Stomach smooth muscle (tissue), 2 donors: ENCODE data around the gene GCFC2.

ENCODE experiments used
- H3K27ac ChIP-seq: one replicate; pipeline ENCODE4 v1.7.0; 2013; ENCODE audit warnings: mild to moderate bottlenecking, low read length, inconsistent platforms
- H3K27me3 ChIP-seq, 2 donors: one replicate each; pipeline ENCODE4 v1.7.0; 2013; ENCODE audit warnings: low read length in 2 of 2; ENCODE audit not compliant: insufficient read depth in 2 of 2, control insufficient read depth in 1 of 2
- H3K36me3 ChIP-seq, 2 donors: one replicate each; pipeline ENCODE4 v1.7.0; 2013; ENCODE audit warnings: low read length in 2 of 2; ENCODE audit not compliant: control insufficient read depth in 2 of 2, insufficient read depth in 2 of 2
- H3K4me1 ChIP-seq: one replicate; pipeline ENCODE4 v1.7.0; 2013; ENCODE audit warnings: low read length; ENCODE audit not compliant: control insufficient read depth, insufficient read depth
- H3K4me3 ChIP-seq, 2 donors: one replicate each; pipeline ENCODE4 v1.7.0; 2013; ENCODE audit warnings: low read length in 2 of 2
- H3K9ac ChIP-seq, 2 donors: one replicate each; pipeline ENCODE4 v1.7.0; 2013; ENCODE audit warnings: low read length in 2 of 2, mild to moderate bottlenecking in 1 of 2
- H3K9me3 ChIP-seq, 2 donors: one replicate each; pipeline ENCODE4 v1.7.0; 2013; ENCODE audit warnings: low read length in 2 of 2; ENCODE audit not compliant: control insufficient read depth in 2 of 2
- donor health status: healthy.
- donor health status: Pancreatic carcinoma.

GCFC2 gene

DNA sequence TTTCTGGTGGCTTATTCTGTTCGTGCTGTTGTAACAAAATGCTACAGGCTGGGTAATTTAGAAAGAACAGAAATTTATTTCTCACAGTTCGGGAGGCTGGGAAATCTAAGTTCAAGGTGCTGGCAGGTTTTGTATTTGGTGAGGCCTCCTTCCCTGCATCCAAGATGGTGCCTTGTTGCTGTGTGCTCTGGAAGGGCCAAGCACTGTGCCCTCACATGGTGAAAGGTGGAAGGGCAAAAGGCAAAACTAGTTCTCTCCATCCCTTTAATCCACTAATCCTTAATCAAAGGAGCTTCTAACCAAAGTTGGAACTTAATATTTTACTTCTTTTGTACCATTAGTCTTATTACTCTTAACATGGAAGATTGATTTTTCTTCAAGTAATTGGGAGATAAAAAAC is 56.7 kb downstream of the GCFC2 start:
- no peaks in the 10 kb centered on the region for H3K4me1 ChIP-seq

GRCh38 chr2:75647771-75648170 is 62.9 kb downstream of the GCFC2 start:
- Histone ChIP-seq H3K4me1 (peaks cover 5% of the 10 kb centered on the region), H3K9me3 (no peaks in the 10 kb centered on the region), H3K9ac (peak overlapping the region in 1 of 2 donors; percentile 83), H3K27ac (no peak overlapping the region), H3K4me3 (peak overlapping the region; percentile 92 to 96), H3K36me3 (peaks cover 18 to 21% of the 10 kb centered on the region in 2 donors), H3K27me3 (no peaks in the 10 kb centered on the region)

More for the DNA sequence above, 56.7 kb downstream of the GCFC2 start:
- H3K9ac ChIP-seq = no peak overlapping the region
- H3K9me3 ChIP-seq = no peaks in the 10 kb centered on the region
- no peaks in the 10 kb centered on the region for H3K27me3 ChIP-seq
- H3K36me3 ChIP-seq = peaks cover 38 to 39% of the 10 kb centered on the region in 2 donors
- H3K4me3 ChIP-seq = no peak overlapping the region
- no peak overlapping the region for H3K27ac ChIP-seq

DNA sequence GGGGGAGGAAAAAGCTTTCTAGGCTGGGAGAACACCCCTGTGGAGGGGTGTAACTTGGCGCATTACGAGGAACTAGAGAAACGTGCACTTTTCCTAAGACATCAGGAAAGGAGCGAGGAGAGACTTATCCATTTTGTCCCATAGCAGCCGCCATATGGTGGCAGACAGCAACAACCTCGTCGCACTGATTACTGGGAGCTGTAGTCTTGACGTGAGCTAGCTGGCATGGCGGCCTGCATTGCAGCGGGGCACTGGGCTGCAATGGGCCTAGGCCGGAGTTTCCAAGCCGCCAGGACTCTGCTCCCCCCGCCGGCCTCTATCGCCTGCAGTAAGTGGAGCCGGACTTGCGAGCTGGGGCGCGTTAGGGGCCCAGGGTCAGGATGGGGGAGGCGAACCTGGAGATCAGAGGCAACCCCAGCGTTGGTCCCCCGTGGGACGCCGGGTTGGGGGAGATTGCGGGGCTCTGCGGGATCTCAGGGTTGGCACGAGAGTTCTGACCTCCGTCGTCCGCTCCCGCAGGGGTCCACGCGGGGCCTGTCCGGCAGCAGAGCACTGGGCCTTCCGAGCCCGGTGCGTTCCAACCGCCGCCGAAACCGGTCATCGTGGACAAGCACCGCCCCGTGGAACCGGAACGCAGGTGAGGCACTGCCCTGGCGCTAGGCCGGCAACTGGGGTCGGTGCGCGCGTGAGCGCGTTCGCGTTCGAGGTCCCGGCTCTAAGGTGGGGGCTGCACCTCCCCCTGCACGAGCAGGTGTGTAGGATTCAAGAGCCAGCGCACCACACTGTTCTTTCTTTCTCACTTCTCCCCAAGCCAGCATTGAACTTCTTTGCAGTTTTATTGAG is 63.9 kb downstream of the GCFC2 start, which contains the start of gene MRPL19:
TSS of gene MRPL19 (plus strand) at position 201 of the 843 bp plus-strand sequence. CDS start at position 226, 25 bp downstream.
- peaks cover 12 to 14% of the 10 kb centered on the region in 2 donors for H3K36me3 ChIP-seq
- H3K4me1 ChIP-seq = peaks cover 5% of the 10 kb centered on the region
- H3K27ac ChIP-seq = peak within 1 kb of the TSS; percentile 55
- H3K9ac ChIP-seq = peak within 1 kb of the TSS; percentile 83 to 88
- peak within 1 kb of the TSS; percentile 92 to 96 for H3K4me3 ChIP-seq
- no peaks in the 10 kb centered on the region for H3K9me3 ChIP-seq
- no peaks in the 10 kb centered on the region for H3K27me3 ChIP-seq

DNA sequence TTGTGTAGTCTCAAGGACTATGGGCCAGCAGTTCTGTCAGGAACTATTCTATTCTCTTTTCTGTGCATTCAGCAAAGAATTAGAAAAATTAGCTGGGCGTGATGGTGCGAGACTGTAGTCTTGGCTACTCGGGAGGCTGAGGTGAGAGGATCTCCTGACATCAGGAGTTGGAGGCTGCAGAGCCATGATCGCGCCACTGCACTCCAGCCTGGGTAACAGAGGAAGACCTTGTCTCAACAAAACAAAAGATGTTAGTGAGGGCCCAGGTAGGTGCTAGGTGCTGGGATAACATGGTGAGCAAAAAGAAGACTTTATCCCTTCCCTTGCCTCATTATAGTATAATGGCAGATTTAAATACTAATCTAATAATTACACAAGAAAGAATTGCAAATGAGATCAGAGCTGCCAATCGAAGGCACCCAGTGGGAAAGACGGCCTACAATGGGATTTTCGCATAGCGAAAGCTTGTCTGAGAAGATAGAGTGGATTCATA is 64.6 kb downstream of the GCFC2 start:
- Histone ChIP-seq H3K36me3 (peaks cover 8% of the 10 kb centered on the region in 2 donors), H3K4me1 (peaks cover 5% of the 10 kb centered on the region), H3K4me3 (peak overlapping the region; percentile 92 to 96), H3K9ac (peak overlapping the region; percentile 83 to 88), H3K27me3 (no peaks in the 10 kb centered on the region), H3K9me3 (no peaks in the 10 kb centered on the region), H3K27ac (peak overlapping the region; percentile 55)

GRCh38 chr2:75645643-75646042 is 65.1 kb downstream of the GCFC2 start:
- H3K27ac ChIP-seq = no peak overlapping the region
- no peak overlapping the region for H3K9ac ChIP-seq
- no peak overlapping the region for H3K4me3 ChIP-seq

GRCh38 chr2:75643980-75644379 is 66.7 kb downstream of the GCFC2 start:
- Histone ChIP-seq H3K27ac (no peak overlapping the region), H3K27me3 (no peaks in the 10 kb centered on the region), H3K9me3 (no peaks in the 10 kb centered on the region), H3K9ac (no peak overlapping the region), H3K4me3 (no peak overlapping the region), H3K36me3 (no peaks in the 10 kb centered on the region), H3K4me1 (peaks cover 5% of the 10 kb centered on the region)

More at GRCh38 chr2:75645643-75646042, 65.1 kb downstream of the GCFC2 start:
- H3K4me1 ChIP-seq = peaks cover 5% of the 10 kb centered on the region
- H3K36me3 ChIP-seq = peaks cover 4 to 5% of the 10 kb centered on the region in 2 donors
- H3K9me3 ChIP-seq = no peaks in the 10 kb centered on the region
- no peaks in the 10 kb centered on the region for H3K27me3 ChIP-seq

- H3K9ac ChIP-seq = no peak overlapping the region
- no peaks in the 10 kb centered on the region for H3K9me3 ChIP-seq
- H3K36me3 ChIP-seq = no peaks in the 10 kb centered on the region
- peaks cover 0 to 5% of the 10 kb centered on the region in 2 donors for H3K27me3 ChIP-seq
- H3K27ac ChIP-seq = no peak overlapping the region
- H3K4me1 ChIP-seq = peaks cover 5% of the 10 kb centered on the region
- H3K4me3 ChIP-seq = no peak overlapping the region
These were observed 69.1 kb downstream of the GCFC2 start for GRCh38 chr2:75641587-75641986.

GRCh38 chr2:75640621-75641121 is 70.0 kb downstream of the GCFC2 start:
- Histone ChIP-seq H3K27me3 (peaks cover 0 to 5% of the 10 kb centered on the region in 2 donors), H3K36me3 (no peaks in the 10 kb centered on the region), H3K27ac (no peak overlapping the region), H3K4me1 (no peaks in the 10 kb centered on the region), H3K9me3 (no peaks in the 10 kb centered on the region), H3K9ac (no peak overlapping the region), H3K4me3 (no peak overlapping the region)

DNA sequence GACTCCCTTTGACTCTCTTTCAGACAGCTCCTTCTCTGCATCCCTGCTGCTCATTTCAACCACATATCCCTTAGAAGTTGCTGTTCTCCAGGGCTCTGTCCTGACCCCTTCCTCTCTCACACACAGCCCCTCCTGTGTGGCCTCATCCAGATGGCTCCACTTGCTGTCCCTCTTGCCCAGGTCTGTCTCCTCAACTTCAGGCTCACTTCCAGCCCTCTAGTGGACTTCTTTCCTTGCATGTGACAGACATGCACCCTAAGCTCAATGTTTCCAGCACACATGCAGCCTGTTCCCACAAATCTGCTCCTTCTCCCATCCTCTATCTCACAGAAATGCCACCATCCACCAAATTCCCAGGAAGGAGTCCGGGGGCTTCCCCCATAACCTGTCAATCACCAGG is 73.1 kb downstream of the GCFC2 start:
- H3K4me1 ChIP-seq = no peaks in the 10 kb centered on the region
- H3K27ac ChIP-seq = no peak overlapping the region
- no peak overlapping the region for H3K4me3 ChIP-seq
- peaks cover 0 to 7% of the 10 kb centered on the region in 2 donors for H3K27me3 ChIP-seq
- H3K9me3 ChIP-seq = no peaks in the 10 kb centered on the region
- H3K36me3 ChIP-seq = no peaks in the 10 kb centered on the region
- no peak overlapping the region for H3K9ac ChIP-seq

DNA sequence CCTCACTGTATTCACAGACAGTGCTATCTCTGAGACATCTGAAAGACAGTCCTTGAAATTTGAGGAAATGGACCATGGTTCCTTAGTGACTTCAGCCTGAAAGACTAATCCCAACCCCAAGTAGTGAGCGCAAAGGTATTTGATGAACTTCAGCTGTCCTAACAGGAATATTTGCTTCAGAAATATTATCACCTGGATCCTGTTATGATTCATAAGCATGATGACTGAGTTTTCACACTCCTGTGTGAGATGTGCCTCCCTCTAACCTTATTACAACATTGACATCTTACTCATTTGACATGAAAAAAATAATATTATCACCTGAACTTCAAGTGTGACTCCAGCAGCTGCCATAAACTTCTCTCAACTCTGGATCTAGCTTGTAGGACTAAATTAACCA is 75.8 kb downstream of the GCFC2 start:
- Histone ChIP-seq H3K9me3 (no peaks in the 10 kb centered on the region), H3K4me1 (no peaks in the 10 kb centered on the region)

More for the DNA sequence above, 75.8 kb downstream of the GCFC2 start:
- Histone ChIP-seq H3K36me3 (no peaks in the 10 kb centered on the region), H3K9ac (no peak overlapping the region), H3K27ac (no peak overlapping the region), H3K4me3 (no peak overlapping the region), H3K27me3 (peaks cover 0 to 7% of the 10 kb centered on the region in 2 donors)
